A673 (cell line): ENCODE measurements around the gene TSPAN5. TPM values are rescaled to one million over a fixed set of nuclear protein-coding genes. Genes with fewer than 3 reads are reported as not detected.
"Not testable (repeated sequence)": the region's sequence is repeated elsewhere in the genome, so short reads cannot be mapped to it uniquely, and the experiment has no call there.

Experiments used
- BruUV-seq: library from RNA; stranded (reverse); fragments of 400-500 nt; replicated peaks from 2 replicates; lab custom pipeline; 2021; lab: Mats Ljungman, UMichigan
- CTCF ChIA-PET: fragments of 300-600 bp; sonication (Branson Sonifier 250); formaldehyde crosslinking; loops from one replicate; lab custom pipeline; 2022; ENCODE audit warnings: antibody characterized with exemption; lab: Charles Lee
- POLR2A ChIA-PET: fragments of 300-600 bp; sonication (Branson Sonifier 250); formaldehyde crosslinking; loops from one replicate; lab custom pipeline; 2022; ENCODE audit warnings: antibody characterized with exemption; ENCODE audit not compliant: low non-redundant PET; lab: Charles Lee
- DNase-seq: peaks from one replicate; pipeline ENCODE4 v3.0.0-alpha.2; 2015; ENCODE audit warnings: low spot score
- H3K27ac ChIP-seq: fragments of 200-600 bp; sonication (generic); 2 replicates; pipeline ENCODE4 v1.5.1; 2016; ENCODE audit warnings: mixed run types, low read depth, mild to moderate bottlenecking, mixed read lengths, antibody characterized with exemption, low read length; ENCODE audit not compliant: poor library complexity, severe bottlenecking
- H3K27me3 ChIP-seq: fragments of 200-600 bp; sonication (generic); replicated peaks from 2 replicates; pipeline ENCODE4 v1.6.1; 2017; ENCODE audit warnings: mixed run types, low read depth, mild to moderate bottlenecking, mixed read lengths, antibody characterized with exemption, low read length; ENCODE audit not compliant: insufficient read depth, poor library complexity
- H3K36me3 ChIP-seq: fragments of 200-600 bp; sonication (generic); 2 replicates; pipeline ENCODE4 v1.6.1; 2016; ENCODE audit warnings: mixed run types, mild to moderate bottlenecking, mixed read lengths, antibody characterized with exemption, low read length; ENCODE audit not compliant: insufficient read depth, poor library complexity, severe bottlenecking
- H3K4me1 ChIP-seq: fragments of 200-600 bp; sonication (generic); 2 replicates; pipeline ENCODE4 v1.6.1; 2017; ENCODE audit warnings: mixed run types, mild to moderate bottlenecking, mixed read lengths, antibody characterized with exemption, low read length; ENCODE audit not compliant: insufficient read depth, poor library complexity, severe bottlenecking
- H3K4me3 ChIP-seq: fragments of 200-600 bp; sonication (generic); 2 replicates; pipeline ENCODE4 v1.5.1; 2016; ENCODE audit warnings: low read depth, mixed run types, mild to moderate bottlenecking, mixed read lengths, low read length; ENCODE audit not compliant: poor library complexity, severe bottlenecking
- H3K9me3 ChIP-seq: fragments of 200-600 bp; sonication (generic); 2 replicates; pipeline ENCODE4 v1.6.1; 2016; ENCODE audit warnings: mixed run types, low read depth, mild to moderate bottlenecking, mixed read lengths, antibody characterized with exemption, low read length; ENCODE audit not compliant: poor library complexity, severe bottlenecking
- EZH2 ChIP-seq: fragments of 200-600 bp; sonication (generic); IDR thresholded peaks from 2 replicates; pipeline ENCODE4 v1.6.1; 2017; ENCODE audit warnings: borderline replicate concordance, low read depth, mild to moderate bottlenecking, mixed read lengths, antibody characterized with exemption, low read length; ENCODE audit not compliant: poor library complexity, severe bottlenecking
- intact Hi-C: fragments of 100-400 bp; cut with micrococcal nuclease; formaldehyde crosslinking; loops from one replicate; pipeline ENCODE4 v1.10.0; 2022; ENCODE audit not compliant: unreplicated experiment
- total RNA-seq: library from RNA; stranded (reverse); gene quantifications from 2 replicates; pipeline ENCODE4 v1.2.3, GENCODE V29; 2021
- TF ChIP-seq, protein P1 (sequence below): fragments of 300-800, 200-600 bp; sonication (generic); conservative IDR thresholded peaks from 2 replicates; pipeline ENCODE4 v1.5.1; 2017; ENCODE audit warnings: low read depth, mild to moderate bottlenecking, antibody characterized with exemption, low read length, moderate library complexity, mixed read lengths

TSPAN5 gene
- total RNA-seq, 1 experiment from 2014 or later: 15.2 TPM

DNA sequence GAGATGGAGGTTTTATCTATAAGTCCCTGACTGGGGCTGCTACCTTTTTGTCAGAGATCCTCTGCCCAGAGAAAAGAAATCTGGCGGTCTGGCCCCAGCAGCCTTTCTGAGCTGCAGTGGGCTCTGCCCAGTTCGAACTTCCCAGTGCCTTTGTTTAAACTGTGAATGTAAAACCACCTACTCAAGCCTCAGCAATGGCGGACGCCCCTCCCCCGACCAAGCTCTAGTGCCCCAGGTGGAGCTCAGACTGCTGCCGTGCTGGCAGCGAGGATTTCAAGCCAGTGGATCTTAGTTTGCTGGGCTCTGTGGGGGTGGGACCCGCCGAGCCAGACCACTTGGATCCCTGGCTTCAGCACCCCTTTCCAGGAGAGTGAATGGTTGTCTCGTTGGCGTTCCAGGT, 121.8 kb downstream of the TSPAN5 start:
- no TSS peak for BruUV-seq
- Histone ChIP-seq H3K36me3 (no peaks in the 10 kb centered on the region), H3K4me1 (no peaks in the 10 kb centered on the region), H3K27me3 (no peaks in the 10 kb centered on the region), H3K4me3 (no peak overlapping the region), H3K27ac (no peak overlapping the region), H3K9me3 (no peaks in the 10 kb centered on the region)
- no peak for DNase-seq
- ChIA-PET CTCF (no interaction called here), POLR2A (no interaction called here)
- TF ChIP-seq, protein P1, sequence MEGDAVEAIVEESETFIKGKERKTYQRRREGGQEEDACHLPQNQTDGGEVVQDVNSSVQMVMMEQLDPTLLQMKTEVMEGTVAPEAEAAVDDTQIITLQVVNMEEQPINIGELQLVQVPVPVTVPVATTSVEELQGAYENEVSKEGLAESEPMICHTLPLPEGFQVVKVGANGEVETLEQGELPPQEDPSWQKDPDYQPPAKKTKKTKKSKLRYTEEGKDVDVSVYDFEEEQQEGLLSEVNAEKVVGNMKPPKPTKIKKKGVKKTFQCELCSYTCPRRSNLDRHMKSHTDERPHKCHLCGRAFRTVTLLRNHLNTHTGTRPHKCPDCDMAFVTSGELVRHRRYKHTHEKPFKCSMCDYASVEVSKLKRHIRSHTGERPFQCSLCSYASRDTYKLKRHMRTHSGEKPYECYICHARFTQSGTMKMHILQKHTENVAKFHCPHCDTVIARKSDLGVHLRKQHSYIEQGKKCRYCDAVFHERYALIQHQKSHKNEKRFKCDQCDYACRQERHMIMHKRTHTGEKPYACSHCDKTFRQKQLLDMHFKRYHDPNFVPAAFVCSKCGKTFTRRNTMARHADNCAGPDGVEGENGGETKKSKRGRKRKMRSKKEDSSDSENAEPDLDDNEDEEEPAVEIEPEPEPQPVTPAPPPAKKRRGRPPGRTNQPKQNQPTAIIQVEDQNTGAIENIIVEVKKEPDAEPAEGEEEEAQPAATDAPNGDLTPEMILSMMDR: no peak
- no peak for TF ChIP-seq EZH2
- intact Hi-C loops: no loop called here

GRCh38 chr4:98534146-98534545, 124.3 kb downstream of the TSPAN5 start:
- H3K27me3 ChIP-seq, POLR2A ChIA-PET, H3K9me3 ChIP-seq, intact Hi-C loops, H3K36me3 ChIP-seq, CTCF ChIA-PET, BruUV-seq, DNase-seq, H3K4me1 ChIP-seq, H3K27ac ChIP-seq, H3K4me3 ChIP-seq: not testable (repeated sequence)

GRCh38 chr4:98530572-98530971, 127.8 kb downstream of the TSPAN5 start:
- TF ChIP-seq EZH2: no peak
- TF ChIP-seq, protein P1: no peak
- CTCF ChIA-PET: no interaction called here
- POLR2A ChIA-PET: no interaction called here
- Histone ChIP-seq H3K36me3 (no peaks in the 10 kb centered on the region), H3K9me3 (no peaks in the 10 kb centered on the region), H3K27me3 (no peaks in the 10 kb centered on the region), H3K4me1 (no peaks in the 10 kb centered on the region), H3K4me3 (no peak overlapping the region), H3K27ac (no peak overlapping the region)
- no TSS peak for BruUV-seq
- intact Hi-C loops: no loop called here
- no peak for DNase-seq

GRCh38 chr4:98529970-98530569, 128.3 kb downstream of the TSPAN5 start:
- H3K27ac ChIP-seq: no peak overlapping the region
- H3K9me3 ChIP-seq: no peaks in the 10 kb centered on the region
- CTCF ChIA-PET: no interaction called here
- H3K27me3 ChIP-seq: no peaks in the 10 kb centered on the region
- BruUV-seq: no TSS peak
- H3K4me3 ChIP-seq: no peak overlapping the region
- no peaks in the 10 kb centered on the region for H3K36me3 ChIP-seq
- POLR2A ChIA-PET: no interaction called here
- intact Hi-C loops: no loop called here
- TF ChIP-seq EZH2: no peak
- TF ChIP-seq, protein P1: no peak
- peaks cover under 1% of the 10 kb centered on the region for H3K4me1 ChIP-seq
- DNase-seq: no peak
